ENCODE data around the gene BIRC6.

BIRC6 gene

DNA sequence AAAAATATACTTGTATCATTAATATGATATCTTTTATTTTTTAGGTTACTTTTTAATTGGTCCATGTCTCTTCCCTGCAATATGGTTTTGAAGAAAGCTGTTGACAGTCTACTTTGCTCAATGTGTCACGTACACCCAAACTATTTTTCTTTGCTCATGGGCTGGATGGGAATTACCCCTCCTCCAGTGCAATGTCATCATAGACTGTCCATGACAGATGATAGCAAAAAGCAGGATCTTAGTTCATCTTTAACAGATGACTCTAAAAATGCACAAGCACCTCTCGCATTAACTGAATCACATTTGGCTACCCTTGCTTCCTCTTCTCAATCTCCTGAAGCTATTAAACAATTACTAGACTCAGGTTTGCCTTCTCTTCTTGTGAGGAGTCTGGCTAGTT lies 158.1 kb downstream of the BIRC6 start:
- TF ChIP-seq, protein P1, sequence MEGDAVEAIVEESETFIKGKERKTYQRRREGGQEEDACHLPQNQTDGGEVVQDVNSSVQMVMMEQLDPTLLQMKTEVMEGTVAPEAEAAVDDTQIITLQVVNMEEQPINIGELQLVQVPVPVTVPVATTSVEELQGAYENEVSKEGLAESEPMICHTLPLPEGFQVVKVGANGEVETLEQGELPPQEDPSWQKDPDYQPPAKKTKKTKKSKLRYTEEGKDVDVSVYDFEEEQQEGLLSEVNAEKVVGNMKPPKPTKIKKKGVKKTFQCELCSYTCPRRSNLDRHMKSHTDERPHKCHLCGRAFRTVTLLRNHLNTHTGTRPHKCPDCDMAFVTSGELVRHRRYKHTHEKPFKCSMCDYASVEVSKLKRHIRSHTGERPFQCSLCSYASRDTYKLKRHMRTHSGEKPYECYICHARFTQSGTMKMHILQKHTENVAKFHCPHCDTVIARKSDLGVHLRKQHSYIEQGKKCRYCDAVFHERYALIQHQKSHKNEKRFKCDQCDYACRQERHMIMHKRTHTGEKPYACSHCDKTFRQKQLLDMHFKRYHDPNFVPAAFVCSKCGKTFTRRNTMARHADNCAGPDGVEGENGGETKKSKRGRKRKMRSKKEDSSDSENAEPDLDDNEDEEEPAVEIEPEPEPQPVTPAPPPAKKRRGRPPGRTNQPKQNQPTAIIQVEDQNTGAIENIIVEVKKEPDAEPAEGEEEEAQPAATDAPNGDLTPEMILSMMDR (IDR thresholded peaks at IDR 0.05; ENCODE audit: extremely low read depth, missing control alignments), result no peak
- no peak for DNase-seq (ENCODE audit: low spot score)

DNA sequence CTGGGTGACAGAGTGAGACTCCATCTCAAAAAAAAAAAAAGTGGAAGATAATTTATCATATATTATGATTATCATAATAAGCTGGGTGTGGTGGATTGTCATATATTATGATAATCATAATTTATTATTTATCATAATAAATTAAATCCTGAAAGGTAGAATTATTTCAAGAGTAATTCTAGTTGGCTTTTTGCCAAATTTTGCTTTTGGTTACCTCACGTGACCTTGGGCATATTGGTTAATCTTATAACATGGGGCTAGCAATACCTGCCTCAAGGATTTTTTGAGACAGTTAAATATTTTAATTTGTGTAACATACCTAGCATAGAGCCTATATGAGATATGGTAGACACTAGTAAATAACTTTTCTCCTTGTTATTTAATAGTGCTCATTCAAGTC lies 159.7 kb downstream of the BIRC6 start:
- TF ChIP-seq, protein P1 (IDR thresholded peaks at IDR 0.05; ENCODE audit: extremely low read depth, missing control alignments), result no peak
- DNase-seq (ENCODE audit: low spot score), result no peak

DNA sequence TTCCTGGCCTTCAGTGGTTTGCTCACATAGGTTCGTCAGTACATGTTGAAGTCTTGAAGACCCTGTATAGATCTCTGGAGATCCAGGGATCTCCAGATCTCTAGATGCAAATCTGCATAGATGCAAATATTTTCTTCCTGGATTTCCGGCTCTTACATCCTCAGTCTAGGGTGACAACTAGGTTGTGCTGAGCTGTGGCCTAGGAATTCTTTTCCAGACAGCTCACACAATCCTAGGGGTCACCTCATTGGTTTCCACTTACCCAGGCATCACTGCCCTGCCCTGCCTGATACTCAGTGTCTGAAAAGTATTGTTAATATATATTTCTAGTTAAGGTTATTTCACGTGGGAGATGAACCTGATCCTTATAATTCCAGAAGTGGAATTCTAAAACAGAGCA lies 165.9 kb downstream of the BIRC6 start:
- TF ChIP-seq, protein P1 (IDR thresholded peaks at IDR 0.05; ENCODE audit: extremely low read depth, missing control alignments), result no peak
- no peak for DNase-seq (ENCODE audit: low spot score)

DNA sequence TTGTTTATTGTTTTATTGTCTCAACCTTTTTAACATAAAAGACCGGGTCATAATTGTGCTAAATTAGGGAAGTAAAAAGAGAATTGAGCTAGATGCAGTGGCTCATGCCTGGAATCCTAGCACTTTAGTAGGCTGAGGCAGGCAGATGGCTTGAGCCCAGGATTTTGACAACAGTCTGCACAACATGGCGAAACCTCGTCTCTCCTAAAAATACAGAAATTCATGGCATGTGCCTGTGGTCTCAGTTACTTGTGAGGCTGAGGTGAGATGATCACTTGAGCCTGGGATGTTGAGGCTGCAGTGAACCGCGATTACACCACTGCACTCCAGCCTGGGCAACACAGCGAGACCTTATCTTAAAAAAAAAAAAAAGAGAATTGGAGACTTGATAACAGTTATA lies 166.9 kb downstream of the BIRC6 start:
- DNase-seq (ENCODE audit: low spot score), result no peak
- TF ChIP-seq, protein P1 (IDR thresholded peaks at IDR 0.05; ENCODE audit: extremely low read depth, missing control alignments), result no peak

DNA sequence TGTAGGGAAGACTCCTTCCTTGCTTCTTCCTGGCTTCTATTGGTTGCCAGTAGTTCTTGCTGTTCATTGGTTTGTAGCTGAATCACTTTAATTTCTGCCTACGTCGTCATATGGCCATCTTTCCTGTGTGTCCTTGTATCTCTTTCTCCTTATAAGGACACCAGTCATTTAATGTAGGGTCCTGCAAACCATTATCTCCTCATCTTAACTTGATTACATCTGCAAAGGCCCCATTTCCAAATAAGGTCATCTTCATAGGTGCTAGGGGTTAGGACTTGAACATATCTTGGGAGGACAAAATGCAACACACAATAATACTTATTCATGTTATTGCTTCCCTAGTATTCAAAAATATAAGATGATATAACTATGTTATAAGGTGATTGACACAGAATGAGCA lies 175.5 kb downstream of the BIRC6 start:
- no peak for DNase-seq (ENCODE audit: low spot score)
- TF ChIP-seq, protein P1 (IDR thresholded peaks at IDR 0.05; ENCODE audit: extremely low read depth, missing control alignments), result no peak

DNA sequence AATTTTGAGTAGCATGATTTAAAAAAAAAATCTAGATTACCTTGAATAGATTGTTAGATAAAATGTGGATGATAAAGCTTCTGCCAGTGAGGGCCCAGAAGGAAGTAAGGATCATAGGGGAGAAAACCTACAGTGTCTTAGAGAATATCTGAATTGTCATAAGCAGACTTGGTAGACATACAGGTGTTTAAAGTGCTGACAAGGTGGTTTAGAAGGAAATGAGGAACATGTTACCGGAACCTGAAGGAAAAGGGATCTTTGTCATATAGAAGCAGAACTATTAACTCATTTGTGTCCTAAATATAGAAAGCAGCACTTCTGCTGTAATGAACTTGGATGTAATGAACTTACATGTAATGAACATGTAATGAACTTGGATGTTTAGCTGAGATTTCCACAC lies 176.1 kb downstream of the BIRC6 start:
- TF ChIP-seq, protein P1 (IDR thresholded peaks at IDR 0.05; ENCODE audit: extremely low read depth, missing control alignments), result no peak
- DNase-seq (ENCODE audit: low spot score), result no peak

DNA sequence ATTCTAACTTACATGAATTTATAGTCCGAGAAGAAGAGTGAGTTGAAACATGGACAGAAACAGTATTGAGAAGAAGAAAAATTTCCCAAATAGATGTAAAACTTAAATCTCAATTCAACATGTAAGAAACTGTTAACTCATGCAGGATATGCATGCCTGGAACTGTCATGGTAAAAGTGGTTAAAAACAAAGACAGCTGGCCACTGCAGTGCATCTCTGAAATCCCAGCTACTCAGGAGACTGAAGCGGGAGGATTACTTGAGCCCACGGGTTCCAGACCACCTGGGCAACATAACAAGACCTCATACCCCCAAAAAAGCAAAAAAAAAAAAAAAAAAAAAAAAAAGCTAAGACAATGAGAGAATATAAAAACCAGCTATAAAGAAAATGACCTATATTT lies 178.0 kb downstream of the BIRC6 start:
- DNase-seq (ENCODE audit: low spot score), result no peak
- TF ChIP-seq, protein P1 (IDR thresholded peaks at IDR 0.05; ENCODE audit: extremely low read depth, missing control alignments), result no peak
